ENCODE measurements around the gene PAWR. TPM values are rescaled to one million over a fixed set of nuclear protein-coding genes. Genes with fewer than 3 reads are reported as not detected.
"Not testable (repeated sequence)": the region's sequence is repeated elsewhere in the genome, so short reads cannot be mapped to it uniquely, and the experiment has no call there.

PAWR gene
- total RNA-seq, 6 experiments from 2014 or later: 55.2 to 89.4 (median 70.5) TPM

DNA sequence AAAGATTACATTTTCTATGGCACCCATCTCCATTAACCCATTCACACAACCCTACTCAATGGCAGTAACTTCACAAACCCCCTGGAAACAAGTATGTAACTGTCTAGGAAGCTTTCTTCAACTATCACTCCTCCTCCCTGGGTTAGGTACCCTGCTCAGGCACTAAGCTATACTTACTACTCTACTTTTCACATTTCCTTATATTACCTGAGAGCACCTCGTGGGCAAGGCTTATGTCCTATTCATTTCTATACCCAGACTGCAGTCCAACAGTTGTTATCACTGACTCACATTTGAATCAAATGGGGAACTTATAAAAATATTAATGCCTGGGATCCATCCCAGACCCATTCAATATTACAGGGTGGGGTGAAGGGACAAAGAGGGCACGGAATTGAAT, 4.6 kb downstream of the PAWR start:
- DNase-seq: no peak
- Mint-ChIP-seq H3K27me3 (ENCODE audit: insufficient read depth) (no peaks in the 10 kb centered on the region), H3K27ac (peak overlapping the region; percentile 3; the same call in 1 of the 2 replicates), H3K36me3 (ENCODE audit: low read depth) (peaks cover 10% of the 10 kb centered on the region; the same call in 1 of the 2 replicates), H3K4me3 (no peak overlapping the region), H3K9me3 (no peaks in the 10 kb centered on the region), H3K4me1 (ENCODE audit: low read depth) (peaks cover 64% of the 10 kb centered on the region)
- TF ChIP-seq, protein P1, sequence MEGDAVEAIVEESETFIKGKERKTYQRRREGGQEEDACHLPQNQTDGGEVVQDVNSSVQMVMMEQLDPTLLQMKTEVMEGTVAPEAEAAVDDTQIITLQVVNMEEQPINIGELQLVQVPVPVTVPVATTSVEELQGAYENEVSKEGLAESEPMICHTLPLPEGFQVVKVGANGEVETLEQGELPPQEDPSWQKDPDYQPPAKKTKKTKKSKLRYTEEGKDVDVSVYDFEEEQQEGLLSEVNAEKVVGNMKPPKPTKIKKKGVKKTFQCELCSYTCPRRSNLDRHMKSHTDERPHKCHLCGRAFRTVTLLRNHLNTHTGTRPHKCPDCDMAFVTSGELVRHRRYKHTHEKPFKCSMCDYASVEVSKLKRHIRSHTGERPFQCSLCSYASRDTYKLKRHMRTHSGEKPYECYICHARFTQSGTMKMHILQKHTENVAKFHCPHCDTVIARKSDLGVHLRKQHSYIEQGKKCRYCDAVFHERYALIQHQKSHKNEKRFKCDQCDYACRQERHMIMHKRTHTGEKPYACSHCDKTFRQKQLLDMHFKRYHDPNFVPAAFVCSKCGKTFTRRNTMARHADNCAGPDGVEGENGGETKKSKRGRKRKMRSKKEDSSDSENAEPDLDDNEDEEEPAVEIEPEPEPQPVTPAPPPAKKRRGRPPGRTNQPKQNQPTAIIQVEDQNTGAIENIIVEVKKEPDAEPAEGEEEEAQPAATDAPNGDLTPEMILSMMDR (IDR thresholded peaks at IDR 0.05): no peak

DNA sequence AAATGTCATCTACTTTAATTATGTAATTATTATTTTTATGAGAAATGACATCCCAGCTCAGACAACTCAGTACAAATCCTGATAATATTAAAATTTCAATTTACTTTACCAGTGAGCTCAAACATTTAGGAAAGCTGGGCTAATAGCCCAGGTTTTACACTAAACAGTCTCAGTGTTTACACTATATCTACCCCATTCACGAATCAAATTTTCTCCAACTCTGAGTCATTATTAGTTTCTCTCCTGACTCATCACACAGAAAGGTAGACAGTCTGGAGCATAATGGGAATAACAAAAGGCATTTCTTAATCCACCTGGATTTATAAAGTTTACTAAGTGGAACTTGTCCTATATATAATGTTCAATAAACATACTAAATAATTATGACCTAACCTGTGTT, 5.7 kb downstream of the PAWR start:
- peaks cover 75% of the 10 kb centered on the region for H3K4me1 Mint-ChIP-seq (ENCODE audit: low read depth)
- TF ChIP-seq, protein P1 (IDR thresholded peaks at IDR 0.05): no peak
- no peaks in the 10 kb centered on the region for H3K9me3 Mint-ChIP-seq
- H3K27ac Mint-ChIP-seq: no peak overlapping the region
- no peak overlapping the region for H3K4me3 Mint-ChIP-seq
- H3K36me3 Mint-ChIP-seq (ENCODE audit: low read depth): peaks cover 17% of the 10 kb centered on the region; the same call in 1 of the 2 replicates
- no peaks in the 10 kb centered on the region for H3K27me3 Mint-ChIP-seq (ENCODE audit: insufficient read depth)
- DNase-seq: peak; percentile 45

DNA sequence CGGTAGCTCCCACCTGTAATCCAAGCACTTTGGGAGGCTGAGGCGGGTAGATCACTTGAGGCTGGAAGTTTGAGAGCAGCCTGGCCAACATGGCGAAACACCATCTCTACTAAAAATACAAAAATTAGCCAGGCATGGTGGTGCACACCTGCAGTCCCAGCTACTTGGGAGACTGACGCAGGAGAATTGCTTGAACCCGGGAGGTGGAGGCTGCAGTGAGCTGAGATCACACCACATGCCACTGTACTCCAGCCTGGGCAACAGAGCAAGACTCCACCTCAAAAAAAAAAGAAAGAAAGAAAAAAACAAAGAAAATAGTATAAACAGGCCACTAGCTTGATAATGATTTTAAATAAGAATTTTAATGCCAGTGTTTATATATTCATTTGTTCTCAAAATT, 6.4 kb downstream of the PAWR start:
- not testable (repeated sequence) for DNase-seq; H3K4me3 Mint-ChIP-seq; H3K9me3 Mint-ChIP-seq; H3K27me3 Mint-ChIP-seq (ENCODE audit: insufficient read depth); H3K27ac Mint-ChIP-seq
- H3K36me3 Mint-ChIP-seq (ENCODE audit: low read depth): peaks cover 19% of the 10 kb centered on the region; the same call in 1 of the 2 replicates
- H3K4me1 Mint-ChIP-seq (ENCODE audit: low read depth): peaks cover 81% of the 10 kb centered on the region

DNA sequence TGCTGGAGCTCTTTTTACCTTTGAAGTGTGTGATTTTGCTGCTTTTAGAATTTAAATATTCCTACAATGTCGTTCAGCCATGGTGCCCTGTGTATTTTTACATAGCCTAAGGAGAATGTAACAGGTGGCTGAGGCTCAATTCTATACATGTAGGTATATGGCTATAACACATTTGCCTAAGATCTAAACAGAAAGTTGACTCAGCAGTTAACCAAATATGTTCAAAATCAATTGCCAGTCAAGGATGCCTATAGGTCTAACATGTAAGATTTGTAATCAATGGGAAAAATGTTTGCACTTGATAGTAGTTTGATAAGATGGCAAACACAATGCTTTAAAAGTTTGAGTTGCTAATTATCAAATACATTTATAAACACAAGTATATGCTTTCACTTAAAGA, 8.2 kb downstream of the PAWR start:
- Mint-ChIP-seq H3K4me1 (ENCODE audit: low read depth) (peaks cover 81% of the 10 kb centered on the region), H3K27ac (no peak overlapping the region), H3K9me3 (no peaks in the 10 kb centered on the region), H3K27me3 (ENCODE audit: insufficient read depth) (no peaks in the 10 kb centered on the region), H3K36me3 (ENCODE audit: low read depth) (peaks cover 11% of the 10 kb centered on the region; the same call in 1 of the 2 replicates), H3K4me3 (no peak overlapping the region)
- TF ChIP-seq, protein P1 (IDR thresholded peaks at IDR 0.05): no peak
- DNase-seq: no peak

DNA sequence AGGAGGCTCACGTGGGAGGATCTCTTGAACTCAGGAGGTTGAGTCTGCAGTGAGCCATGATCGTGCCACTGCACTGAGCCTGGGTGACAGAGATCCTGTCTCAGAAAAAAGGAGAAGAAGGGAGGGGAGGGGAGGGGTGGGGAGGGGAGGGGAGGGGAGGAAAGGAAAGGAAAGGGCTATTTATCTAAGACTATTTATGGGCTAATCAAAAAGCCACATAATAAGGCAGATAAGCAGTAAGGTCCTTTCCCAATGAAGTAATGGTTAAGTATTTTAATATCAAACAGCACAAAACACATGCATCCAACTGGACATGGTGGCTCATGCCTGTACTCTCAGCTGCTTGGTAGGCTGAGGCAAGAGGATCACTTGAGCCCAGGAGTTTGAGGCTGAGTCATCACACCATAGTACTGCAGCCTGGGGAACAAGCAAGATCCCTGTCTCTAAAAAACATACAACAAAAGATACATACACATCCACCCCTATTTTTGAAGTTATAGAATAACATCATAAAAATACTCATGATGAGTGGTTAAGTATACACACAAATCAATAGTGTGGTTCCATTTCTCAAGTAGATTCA, 9.7 kb downstream of the PAWR start:
- H3K36me3 Mint-ChIP-seq (ENCODE audit: low read depth): peaks cover 9% of the 10 kb centered on the region
- H3K9me3 Mint-ChIP-seq: no peaks in the 10 kb centered on the region
- no peak overlapping the region; the same call in 1 of the 2 replicates for H3K27ac Mint-ChIP-seq
- TF ChIP-seq, protein P1 (IDR thresholded peaks at IDR 0.05): no peak
- H3K4me1 Mint-ChIP-seq (ENCODE audit: low read depth): peaks cover 73% of the 10 kb centered on the region
- H3K4me3 Mint-ChIP-seq: no peak overlapping the region
- no peaks in the 10 kb centered on the region for H3K27me3 Mint-ChIP-seq (ENCODE audit: insufficient read depth)
- peak; percentile 39 for DNase-seq

DNA sequence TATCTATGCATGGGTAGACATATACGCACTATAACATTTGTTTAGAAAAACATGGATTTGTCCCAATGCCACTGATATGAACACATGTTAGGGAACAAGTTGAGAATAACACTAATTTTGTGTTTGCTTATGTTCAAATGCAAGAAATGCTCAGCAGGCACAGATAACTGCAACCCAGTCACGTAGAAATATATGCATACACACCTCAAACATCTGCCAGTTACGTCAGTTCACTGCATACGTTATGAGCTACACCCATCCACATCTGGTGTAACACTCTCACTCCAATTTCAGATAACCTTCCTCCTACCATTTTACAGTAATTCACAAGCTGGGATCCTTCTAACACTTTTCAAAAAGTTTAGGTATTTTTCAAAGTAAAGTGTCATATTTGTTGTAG, 10.7 kb downstream of the PAWR start:
- H3K27me3 Mint-ChIP-seq (ENCODE audit: insufficient read depth): no peaks in the 10 kb centered on the region
- no peak for DNase-seq
- no peak overlapping the region for H3K4me3 Mint-ChIP-seq
- peaks cover 18% of the 10 kb centered on the region for H3K36me3 Mint-ChIP-seq (ENCODE audit: low read depth)
- TF ChIP-seq, protein P1 (IDR thresholded peaks at IDR 0.05): no peak
- H3K27ac Mint-ChIP-seq: no peak overlapping the region
- H3K9me3 Mint-ChIP-seq: no peaks in the 10 kb centered on the region
- peaks cover 63% of the 10 kb centered on the region for H3K4me1 Mint-ChIP-seq (ENCODE audit: low read depth)
